H1 (cell line): ENCODE data around the gene DDC.

Experiments used
- CEBPB ChIP-seq: IDR thresholded peaks from 2 replicates; pipeline ENCODE4 v1.6.1; 2012; ENCODE audit warnings: low read depth, low read length
- CTCF ChIP-seq, 3 experiments: IDR thresholded peaks; 1 replicate in 2 of 3; 2 replicates in 1 of 3; pipeline versions ENCODE4 v1.5.1 to v1.6.1; 2011; ENCODE audit warnings: low read length in 3 of 3, mild to moderate bottlenecking in 3 of 3, inconsistent platforms in 2 of 3, low read depth in 1 of 3, moderate library complexity in 1 of 3; ENCODE audit not compliant: insufficient read depth in 1 of 3; ENCODE audit errors: control extremely low read depth in 1 of 3
- EP300 ChIP-seq, 2 experiments: IDR thresholded peaks; 1 replicate in 1 of 2; 2 replicates in 1 of 2; pipeline ENCODE4 v1.6.1; 2011 to 2012; ENCODE audit warnings: low read depth in 2 of 2, low read length in 2 of 2, mild to moderate bottlenecking in 2 of 2, borderline replicate concordance in 1 of 2, inconsistent platforms in 1 of 2, moderate library complexity in 1 of 2
- EZH2 ChIP-seq: fragments of 200-600 bp; sonication (generic); IDR thresholded peaks from 2 replicates; pipeline ENCODE4 v1.7.1; 2012; ENCODE audit warnings: low read depth, mild to moderate bottlenecking, moderate library complexity, low read length, inconsistent platforms; ENCODE audit not compliant: severe bottlenecking
- GABPA ChIP-seq: IDR thresholded peaks from 2 replicates; pipeline ENCODE4 v1.6.1; 2011; ENCODE audit warnings: mild to moderate bottlenecking, low read length, moderate library complexity, borderline replicate concordance; ENCODE audit not compliant: insufficient read depth
- MAX ChIP-seq: IDR thresholded peaks from 2 replicates; pipeline ENCODE4 v1.6.1; 2012; ENCODE audit warnings: inconsistent platforms
- POLR2A ChIP-seq, 2 experiments: IDR thresholded peaks; 1 replicate in 1 of 2; 2 replicates in 1 of 2; pipeline ENCODE4 v1.6.1; 2011; ENCODE audit warnings: low read depth in 2 of 2, low read length in 2 of 2, mild to moderate bottlenecking in 2 of 2; ENCODE audit errors: control extremely low read depth in 1 of 2
- POLR2AphosphoS5 ChIP-seq: IDR thresholded peaks from 2 replicates; pipeline ENCODE4 v1.6.1; 2011; ENCODE audit warnings: low read depth, low read length
- RAD21 ChIP-seq, 2 experiments: IDR thresholded peaks in 1 of 2; conservative IDR thresholded peaks in 1 of 2; 2 replicates each; pipeline ENCODE4 v1.6.1; 2011; ENCODE audit warnings: low read depth in 2 of 2, low read length in 2 of 2, improper control_type of control experiment in 1 of 2, inconsistent platforms in 1 of 2, mild to moderate bottlenecking in 1 of 2, moderate library complexity in 1 of 2
- RBBP5 ChIP-seq: IDR thresholded peaks from 2 replicates; pipeline ENCODE4 v1.7.1; 2012; ENCODE audit warnings: low read depth, mild to moderate bottlenecking, inconsistent platforms, low read length, moderate library complexity, borderline replicate concordance
- YY1 ChIP-seq: IDR thresholded peaks from 2 replicates; pipeline ENCODE4 v1.6.1; 2011; ENCODE audit warnings: low read depth, mild to moderate bottlenecking, low read length
- ZNF274 ChIP-seq: IDR thresholded peaks from 2 replicates; pipeline ENCODE4 v1.7.0; 2012; ENCODE audit warnings: low read length, borderline replicate concordance; ENCODE audit errors: extremely low read depth

GRCh38 chr7:50592940-50593339 lies 27.7 kb upstream of the DDC start:
- TF ChIP-seq MAX: no peak
- TF ChIP-seq EZH2: no peak
- TF ChIP-seq ZNF274: no peak
- TF ChIP-seq POLR2A (IDR thresholded peaks at IDR 0.05; ENCODE audit: control extremely low read depth in 1 of 2, low read depth in 2 of 2, low read length in 2 of 2): no peak
- TF ChIP-seq CTCF (IDR thresholded peaks at IDR 0.05; ENCODE audit: control extremely low read depth in 1 of 3, insufficient read depth in 1 of 3, low read depth in 1 of 3, low read length in 3 of 3): no peak
- no peak for TF ChIP-seq YY1
- TF ChIP-seq POLR2AphosphoS5: no peak
- TF ChIP-seq RBBP5: no peak
- TF ChIP-seq RAD21 (IDR thresholded peaks at IDR 0.05 in 1 of 2, conservative IDR thresholded peaks at IDR 0.05 in 1 of 2; ENCODE audit: low read depth in 2 of 2, low read length in 2 of 2): no peak
- no peak for TF ChIP-seq CEBPB
- no peak for TF ChIP-seq EP300 (IDR thresholded peaks at IDR 0.05; ENCODE audit: borderline replicate concordance in 1 of 2, low read depth in 2 of 2, low read length in 2 of 2)
- no peak for TF ChIP-seq GABPA
